CD4-positive, CD25-positive, alpha-beta regulatory T cell (primary cell): ENCODE data around the gene COX19. TPM values are rescaled to one million over a fixed set of nuclear protein-coding genes. Genes with fewer than 3 reads are reported as not detected.

Experiments used
- ATAC-seq, 2 donors: fragments of 150-1000 bp; cut with Tn5 transposase; one replicate each; pipeline ENCODE4 v1.10.0; 2021; ENCODE audit warnings: low read depth in 2 of 2, moderate number of reproducible peaks in 2 of 2, moderate library complexity in 1 of 2
- DNase-seq, 3 donors: peaks; one replicate each; pipeline versions ENCODE4 v3.0.0 to v3.0.0-alpha.2; 2012 to 2022; ENCODE audit warnings: mixed read lengths in 1 of 3
- H3K27ac ChIP-seq: one replicate; pipeline ENCODE4 v1.7.0; 2013; ENCODE audit warnings: mild to moderate bottlenecking, low read length; ENCODE audit not compliant: insufficient read depth, poor library complexity, severe bottlenecking
- H3K27me3 ChIP-seq: one replicate; pipeline ENCODE4 v1.7.0; 2013; ENCODE audit warnings: low read length; ENCODE audit not compliant: control insufficient read depth, insufficient read depth
- H3K36me3 ChIP-seq: one replicate; pipeline ENCODE4 v1.7.0; 2013; ENCODE audit warnings: mild to moderate bottlenecking, low read length, moderate library complexity; ENCODE audit not compliant: control insufficient read depth, insufficient read depth
- H3K4me1 ChIP-seq: 2 replicates; pipeline ENCODE4 v1.7.0; 2013; ENCODE audit warnings: mild to moderate bottlenecking, low read length; ENCODE audit not compliant: insufficient read depth, control insufficient read depth, poor library complexity, severe bottlenecking
- H3K4me3 ChIP-seq: one replicate; pipeline ENCODE4 v1.7.0; 2013; ENCODE audit warnings: low read depth, mild to moderate bottlenecking, low read length, moderate library complexity
- H3K9me3 ChIP-seq, 2 experiments: 1 replicate in 1 of 2; 2 replicates in 1 of 2; pipeline ENCODE4 v1.7.0; 2013; ENCODE audit warnings: low read length in 2 of 2, mild to moderate bottlenecking in 1 of 2, moderate library complexity in 1 of 2; ENCODE audit not compliant: control insufficient read depth in 2 of 2
- H3K27ac Mint-ChIP-seq, 3 donors: one replicate each; pipeline ENCODE4 v1.8.0; 2020 to 2022; ENCODE audit warnings: mild to moderate bottlenecking in 3 of 3, mixed read lengths in 3 of 3, moderate library complexity in 2 of 3
- H3K27me3 Mint-ChIP-seq: one replicate; pipeline ENCODE4 v1.8.0; 2022; ENCODE audit warnings: mild to moderate bottlenecking, mixed read lengths
- H3K36me3 Mint-ChIP-seq: one replicate; pipeline ENCODE4 v1.8.0; 2020; ENCODE audit warnings: mixed read lengths
- H3K4me1 Mint-ChIP-seq, 4 donors: one replicate each; pipeline ENCODE4 v1.8.0; 2020 to 2022; ENCODE audit warnings: mixed read lengths in 4 of 4, mild to moderate bottlenecking in 1 of 4
- H3K4me3 Mint-ChIP-seq, 4 donors: one replicate each; pipeline ENCODE4 v1.8.0; 2020 to 2022; ENCODE audit warnings: mild to moderate bottlenecking in 4 of 4, mixed read lengths in 4 of 4, moderate library complexity in 3 of 4
- H3K9me3 Mint-ChIP-seq, 7 donors: one replicate each; pipeline ENCODE4 v1.8.0; 2020 to 2022; ENCODE audit warnings: mixed read lengths in 7 of 7, mild to moderate bottlenecking in 3 of 7, moderate library complexity in 2 of 7
- polyA plus RNA-seq, 4 donors: library from polyadenylated mRNA; unstranded; fragments of 300-500 nt; fragmentation: Illumina TruSeq; gene quantifications; one replicate each; pipeline ENCODE4 v1.2.3, GENCODE V29; 2021
- total RNA-seq: library from RNA; stranded (reverse); gene quantifications from one replicate; pipeline ENCODE4 v1.2.3, GENCODE V29; 2022

COX19 gene
- total and polyA plus RNA-seq, 5 donors from 2014 or later, result 18.3 to 36.8 (median 24.9) TPM

GRCh38 chr7:1019789-1020610, 44.7 kb upstream of the COX19 start:
- ATAC-seq (no peak), DNase-seq (no peak)
- Histone ChIP-seq H3K36me3 (peaks cover 8% of the 10 kb centered on the region), H3K27ac (no peak overlapping the region), H3K4me1 (peaks cover 4% of the 10 kb centered on the region), H3K9me3 (peaks cover 0 to 15% of the 10 kb centered on the region in 2 experiments), H3K27me3 (no peaks in the 10 kb centered on the region), H3K4me3 (no peak overlapping the region)
- H3K27me3 Mint-ChIP-seq, result no peaks in the 10 kb centered on the region
- peaks cover 0 to 25% (median 14%) of the 10 kb centered on the region in 4 donors for H3K4me1 Mint-ChIP-seq
- peaks cover 25% of the 10 kb centered on the region for H3K36me3 Mint-ChIP-seq
- H3K27ac Mint-ChIP-seq, result no peak overlapping the region
- H3K9me3 Mint-ChIP-seq, result peaks cover 0 to 8% (median 0%) of the 10 kb centered on the region in 7 donors
- no peak overlapping the region for H3K4me3 Mint-ChIP-seq

- Histone ChIP-seq H3K36me3 (peaks cover 8% of the 10 kb centered on the region), H3K27ac (no peak overlapping the region), H3K4me1 (peaks cover 4% of the 10 kb centered on the region), H3K9me3 (peaks cover 0 to 15% of the 10 kb centered on the region in 2 experiments), H3K4me3 (no peak overlapping the region), H3K27me3 (no peaks in the 10 kb centered on the region)
- no peak overlapping the region for H3K4me3 Mint-ChIP-seq
- H3K9me3 Mint-ChIP-seq, result peaks cover 0 to 8% (median 0%) of the 10 kb centered on the region in 7 donors
- ATAC-seq (no peak), DNase-seq (no peak)
- peaks cover 25% of the 10 kb centered on the region for H3K36me3 Mint-ChIP-seq
- no peak overlapping the region for H3K27ac Mint-ChIP-seq
- peaks cover 0 to 27% (median 14%) of the 10 kb centered on the region in 4 donors for H3K4me1 Mint-ChIP-seq
- H3K27me3 Mint-ChIP-seq, result no peaks in the 10 kb centered on the region
Measured at GRCh38 chr7:1019255-1019785, 44.0 kb upstream of the COX19 start.

- Mint-ChIP-seq H3K9me3 (peaks cover 0 to 8% (median 0%) of the 10 kb centered on the region in 7 donors), H3K36me3 (peaks cover 25% of the 10 kb centered on the region), H3K27ac (no peak overlapping the region), H3K4me3 (no peak overlapping the region), H3K4me1 (peaks cover 0 to 30% (median 13%) of the 10 kb centered on the region in 4 donors), H3K27me3 (no peaks in the 10 kb centered on the region)
- Histone ChIP-seq H3K36me3 (peaks cover 8% of the 10 kb centered on the region), H3K27me3 (no peaks in the 10 kb centered on the region), H3K9me3 (peaks cover 0 to 15% of the 10 kb centered on the region in 2 experiments), H3K4me1 (peaks cover 4% of the 10 kb centered on the region), H3K4me3 (no peak overlapping the region), H3K27ac (no peak overlapping the region)
- DNase-seq (no peak), ATAC-seq (no peak)
Measured at GRCh38 chr7:1018334-1018695, 43.0 kb upstream of the COX19 start.

- no peak overlapping the region for H3K27ac ChIP-seq
- H3K4me1 ChIP-seq, result peaks cover 4% of the 10 kb centered on the region
- peaks cover 0 to 8% (median 0%) of the 10 kb centered on the region in 7 donors for H3K9me3 Mint-ChIP-seq
- peaks cover 0 to 15% of the 10 kb centered on the region in 2 experiments for H3K9me3 ChIP-seq
- ATAC-seq (no peak), DNase-seq (peak in 1 of 3 donors; percentile 52)
- no peaks in the 10 kb centered on the region for H3K27me3 ChIP-seq
- no peak overlapping the region for H3K4me3 ChIP-seq
- H3K27me3 Mint-ChIP-seq, result no peaks in the 10 kb centered on the region
- H3K27ac Mint-ChIP-seq, result no peak overlapping the region
- no peak overlapping the region for H3K4me3 Mint-ChIP-seq
- H3K36me3 Mint-ChIP-seq, result peaks cover 25% of the 10 kb centered on the region
- peaks cover 0 to 30% (median 13%) of the 10 kb centered on the region in 4 donors for H3K4me1 Mint-ChIP-seq
- peaks cover 8% of the 10 kb centered on the region for H3K36me3 ChIP-seq
Measured at GRCh38 chr7:1017586-1018333, 42.4 kb upstream of the COX19 start.

GRCh38 chr7:1016577-1017531, 41.5 kb upstream of the COX19 start:
- Mint-ChIP-seq H3K4me3 (no peak overlapping the region), H3K27me3 (no peaks in the 10 kb centered on the region), H3K9me3 (peaks cover 0 to 3% (median 0%) of the 10 kb centered on the region in 7 donors), H3K4me1 (peaks cover 0 to 29% (median 11%) of the 10 kb centered on the region in 4 donors), H3K27ac (no peak overlapping the region), H3K36me3 (peaks cover 18% of the 10 kb centered on the region)
- peaks cover 8% of the 10 kb centered on the region for H3K36me3 ChIP-seq
- DNase-seq (no peak), ATAC-seq (no peak)
- H3K27me3 ChIP-seq, result no peaks in the 10 kb centered on the region
- no peak overlapping the region for H3K4me3 ChIP-seq
- peaks cover 9% of the 10 kb centered on the region for H3K4me1 ChIP-seq
- H3K27ac ChIP-seq, result no peak overlapping the region
- H3K9me3 ChIP-seq, result peaks cover 0 to 9% of the 10 kb centered on the region in 2 experiments

- peak overlapping the region in 1 of 4 donors; percentile 27 for H3K4me3 Mint-ChIP-seq
- DNase-seq, result no peak
Measured at GRCh38 chr7:1015196-1016121, 40.1 kb upstream of the COX19 start.

More at GRCh38 chr7:1015196-1016121, 40.1 kb upstream of the COX19 start:
- Histone ChIP-seq H3K36me3 (no peaks in the 10 kb centered on the region), H3K27me3 (no peaks in the 10 kb centered on the region), H3K4me1 (peaks cover 17% of the 10 kb centered on the region), H3K9me3 (no peaks in the 10 kb centered on the region), H3K27ac (no peak overlapping the region), H3K4me3 (no peak overlapping the region)
- Mint-ChIP-seq H3K27ac (no peak overlapping the region), H3K36me3 (peaks cover 12% of the 10 kb centered on the region), H3K9me3 (peaks cover 0 to 3% (median 0%) of the 10 kb centered on the region in 7 donors), H3K4me1 (peaks cover 0 to 34% (median 13%) of the 10 kb centered on the region in 4 donors), H3K27me3 (no peaks in the 10 kb centered on the region)
- ATAC-seq, result no peak
